Measurements from ENCODE around the gene GJB5.

DNA sequence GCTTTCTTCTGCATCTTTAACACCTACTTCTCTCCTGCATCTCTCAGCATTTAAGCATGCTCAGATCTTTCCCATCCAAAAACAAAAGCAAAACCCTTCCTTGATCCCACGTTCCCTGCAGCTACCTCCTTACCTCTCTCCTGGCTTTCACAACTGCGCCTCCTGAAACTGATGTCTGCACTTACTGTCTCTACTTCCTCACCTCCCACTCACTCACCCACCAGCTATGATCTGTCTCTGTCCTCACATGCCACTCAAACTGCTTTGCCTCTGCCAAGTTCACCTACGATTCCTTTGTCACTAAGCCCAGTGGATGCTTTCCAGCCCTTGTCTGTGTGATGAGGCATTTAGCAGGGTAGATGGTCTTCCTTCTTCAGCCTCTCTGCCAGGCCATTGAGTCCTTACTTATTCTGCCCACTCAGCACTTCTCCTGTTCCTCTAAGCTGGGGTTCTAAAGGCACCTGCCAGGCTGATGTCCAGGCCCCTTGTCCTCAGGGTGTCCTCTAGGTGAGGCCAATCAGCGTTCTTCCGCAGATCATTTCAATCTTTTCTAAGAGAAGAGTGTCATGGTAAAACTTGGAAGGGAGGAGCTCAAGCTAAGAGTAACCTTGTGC, 16.2 kb downstream of the GJB5 start:
- no peak for TF ChIP-seq POLR2AphosphoS5 (IDR thresholded peaks at IDR 0.05; ENCODE audit: insufficient read depth in 1 of 2, low read depth in 1 of 2)
- TF ChIP-seq, protein P1, sequence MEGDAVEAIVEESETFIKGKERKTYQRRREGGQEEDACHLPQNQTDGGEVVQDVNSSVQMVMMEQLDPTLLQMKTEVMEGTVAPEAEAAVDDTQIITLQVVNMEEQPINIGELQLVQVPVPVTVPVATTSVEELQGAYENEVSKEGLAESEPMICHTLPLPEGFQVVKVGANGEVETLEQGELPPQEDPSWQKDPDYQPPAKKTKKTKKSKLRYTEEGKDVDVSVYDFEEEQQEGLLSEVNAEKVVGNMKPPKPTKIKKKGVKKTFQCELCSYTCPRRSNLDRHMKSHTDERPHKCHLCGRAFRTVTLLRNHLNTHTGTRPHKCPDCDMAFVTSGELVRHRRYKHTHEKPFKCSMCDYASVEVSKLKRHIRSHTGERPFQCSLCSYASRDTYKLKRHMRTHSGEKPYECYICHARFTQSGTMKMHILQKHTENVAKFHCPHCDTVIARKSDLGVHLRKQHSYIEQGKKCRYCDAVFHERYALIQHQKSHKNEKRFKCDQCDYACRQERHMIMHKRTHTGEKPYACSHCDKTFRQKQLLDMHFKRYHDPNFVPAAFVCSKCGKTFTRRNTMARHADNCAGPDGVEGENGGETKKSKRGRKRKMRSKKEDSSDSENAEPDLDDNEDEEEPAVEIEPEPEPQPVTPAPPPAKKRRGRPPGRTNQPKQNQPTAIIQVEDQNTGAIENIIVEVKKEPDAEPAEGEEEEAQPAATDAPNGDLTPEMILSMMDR (IDR thresholded peaks at IDR 0.05), result no peak

Measured in vagina (tissue), 2 donors.